GM12872 (cell line): ENCODE measurements around the gene PIK3R1.

ENCODE experiments used
- TF ChIP-seq, protein P1 (sequence below): IDR thresholded peaks from 3 replicates; pipeline ENCODE4 v1.5.1; 2011; ENCODE audit warnings: low read depth, mild to moderate bottlenecking, low read length, moderate library complexity; ENCODE audit not compliant: insufficient read depth

The PIK3R1 gene

GRCh38 chr5:68315679-68316271 lies 100.2 kb downstream of the PIK3R1 start:
- TF ChIP-seq, protein P1, sequence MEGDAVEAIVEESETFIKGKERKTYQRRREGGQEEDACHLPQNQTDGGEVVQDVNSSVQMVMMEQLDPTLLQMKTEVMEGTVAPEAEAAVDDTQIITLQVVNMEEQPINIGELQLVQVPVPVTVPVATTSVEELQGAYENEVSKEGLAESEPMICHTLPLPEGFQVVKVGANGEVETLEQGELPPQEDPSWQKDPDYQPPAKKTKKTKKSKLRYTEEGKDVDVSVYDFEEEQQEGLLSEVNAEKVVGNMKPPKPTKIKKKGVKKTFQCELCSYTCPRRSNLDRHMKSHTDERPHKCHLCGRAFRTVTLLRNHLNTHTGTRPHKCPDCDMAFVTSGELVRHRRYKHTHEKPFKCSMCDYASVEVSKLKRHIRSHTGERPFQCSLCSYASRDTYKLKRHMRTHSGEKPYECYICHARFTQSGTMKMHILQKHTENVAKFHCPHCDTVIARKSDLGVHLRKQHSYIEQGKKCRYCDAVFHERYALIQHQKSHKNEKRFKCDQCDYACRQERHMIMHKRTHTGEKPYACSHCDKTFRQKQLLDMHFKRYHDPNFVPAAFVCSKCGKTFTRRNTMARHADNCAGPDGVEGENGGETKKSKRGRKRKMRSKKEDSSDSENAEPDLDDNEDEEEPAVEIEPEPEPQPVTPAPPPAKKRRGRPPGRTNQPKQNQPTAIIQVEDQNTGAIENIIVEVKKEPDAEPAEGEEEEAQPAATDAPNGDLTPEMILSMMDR, result no peak

DNA sequence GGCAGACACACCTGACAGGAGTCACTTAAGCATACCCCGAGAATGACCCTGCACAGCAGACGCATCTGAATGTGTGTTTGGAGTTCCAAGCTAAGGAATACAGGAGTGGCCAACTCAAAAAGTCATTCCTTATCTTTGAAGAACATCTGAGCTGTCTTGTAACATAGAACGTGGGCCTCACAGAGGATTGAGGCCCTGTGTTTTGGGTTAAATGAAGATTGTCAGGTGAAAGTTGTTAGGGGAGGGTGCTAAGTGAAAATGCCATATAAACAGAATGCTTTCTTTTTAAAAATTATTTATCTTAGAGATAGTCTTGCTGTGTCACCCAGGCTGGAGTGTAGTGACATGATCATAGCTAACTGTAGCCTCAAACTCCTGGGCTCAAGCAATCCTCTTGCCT lies 100.9 kb downstream of the PIK3R1 start:
- TF ChIP-seq, protein P1, result no peak

DNA sequence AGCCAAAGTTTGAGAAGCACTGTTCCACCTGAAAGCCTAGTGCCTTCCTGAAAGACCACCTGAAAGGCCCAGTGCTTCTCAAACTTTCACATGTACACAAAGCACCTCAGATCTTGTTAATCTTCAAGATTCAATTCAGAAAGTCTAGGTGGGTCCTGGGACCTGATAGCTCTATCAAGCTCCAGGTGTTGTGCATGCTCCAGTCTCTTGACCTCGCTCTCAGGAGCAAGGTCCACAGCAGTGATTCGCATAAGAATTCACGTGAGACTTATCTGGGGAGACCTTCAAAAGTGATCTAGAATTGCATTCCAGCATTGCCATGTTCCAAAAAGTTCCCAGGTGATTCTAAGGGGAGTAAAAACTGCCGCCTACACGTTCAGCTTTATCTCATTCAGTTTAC lies 102.1 kb downstream of the PIK3R1 start:
- TF ChIP-seq, protein P1, result no peak

- TF ChIP-seq, protein P1, result no peak
Observed at GRCh38 chr5:68318955-68319705, 103.6 kb downstream of the PIK3R1 start.

GRCh38 chr5:68319706-68320412 lies 104.3 kb downstream of the PIK3R1 start:
- TF ChIP-seq, protein P1, result no peak

- TF ChIP-seq, protein P1, result no peak
Observed at GRCh38 chr5:68320413-68320986, 104.9 kb downstream of the PIK3R1 start.

DNA sequence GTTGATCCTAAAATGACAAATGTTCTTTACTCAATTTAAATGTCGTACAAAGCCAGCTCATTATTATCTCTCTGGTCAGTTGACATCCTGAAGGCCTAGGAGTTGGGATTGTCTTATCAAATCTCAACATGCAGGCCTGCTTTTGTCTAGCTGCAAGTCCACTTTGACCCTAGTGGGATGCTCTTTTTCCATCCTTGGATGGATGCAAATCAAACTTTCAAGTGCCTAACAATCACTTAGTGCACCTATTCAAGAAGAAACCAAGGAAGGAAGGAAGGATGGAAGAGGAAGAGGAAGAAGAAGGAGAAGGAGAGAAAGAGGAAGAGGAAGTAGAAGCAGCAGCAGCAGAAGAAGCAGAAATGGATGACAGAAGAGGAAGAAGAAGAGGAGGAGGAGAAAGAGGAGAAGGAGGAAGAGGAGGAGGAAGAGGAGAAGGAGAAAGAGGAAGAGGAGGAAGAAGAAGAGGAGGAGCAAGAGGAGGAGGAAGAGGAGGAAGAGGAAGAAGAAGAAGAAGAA lies 109.6 kb downstream of the PIK3R1 start:
- TF ChIP-seq, protein P1, result no peak
